ENCODE data around the gene MROH9.

- peak; percentile 41 for TF ChIP-seq CTCF (IDR thresholded peaks at IDR 0.05; ENCODE audit: borderline replicate concordance, extremely low read depth, low read length, poor library complexity, severe bottlenecking)
- no peak for TF ChIP-seq EZH2 (IDR thresholded peaks at IDR 0.05; ENCODE audit: borderline replicate concordance, low read depth, low read length, severe bottlenecking)
Measured at GRCh38 chr1:170927955-170928840, 7.1 kb upstream of the MROH9 start.

All from DND-41 (cell line).